Trophoblast cell (in vitro differentiated cells and primary cell): ENCODE data around the gene ALOX15B.

Experiments used
- DNase-seq, 2 donors: peaks; one replicate each; pipeline ENCODE4 v3.0.0-alpha.2; 2016
- H2AFZ ChIP-seq: 2 replicates; pipeline ENCODE4 v1.6.1; 2013; ENCODE audit warnings: low read length, moderate library complexity, mild to moderate bottlenecking; ENCODE audit not compliant: insufficient read depth, poor library complexity
- H2AK5ac ChIP-seq: 2 replicates; pipeline ENCODE4 v1.6.1; 2013; ENCODE audit warnings: mild to moderate bottlenecking, low read length
- H2BK120ac ChIP-seq: 2 replicates; pipeline ENCODE4 v1.6.1; 2013; ENCODE audit warnings: low read length, mild to moderate bottlenecking, moderate library complexity; ENCODE audit not compliant: insufficient read depth, poor library complexity
- H2BK12ac ChIP-seq: 2 replicates; pipeline ENCODE4 v1.6.1; 2013; ENCODE audit warnings: mild to moderate bottlenecking, low read length, moderate library complexity
- H2BK5ac ChIP-seq: 2 replicates; pipeline ENCODE4 v1.6.1; 2013; ENCODE audit warnings: low read length, low read depth, moderate library complexity, mild to moderate bottlenecking; ENCODE audit not compliant: poor library complexity
- H3K14ac ChIP-seq: 2 replicates; pipeline ENCODE4 v1.6.1; 2013; ENCODE audit warnings: mild to moderate bottlenecking, low read length
- H3K18ac ChIP-seq: 2 replicates; pipeline ENCODE4 v1.6.1; 2013; ENCODE audit warnings: mild to moderate bottlenecking, low read length
- H3K23ac ChIP-seq: 2 replicates; pipeline ENCODE4 v1.6.1; 2013; ENCODE audit warnings: low read length
- H3K27ac ChIP-seq: 2 replicates; pipeline ENCODE4 v1.5.1; 2013; ENCODE audit warnings: low read depth, mild to moderate bottlenecking, inconsistent platforms, low read length, moderate library complexity
- H3K27me3 ChIP-seq: 2 replicates; pipeline ENCODE4 v1.6.1; 2013; ENCODE audit warnings: inconsistent platforms, mild to moderate bottlenecking, low read length, moderate library complexity; ENCODE audit not compliant: insufficient read depth
- H3K36me3 ChIP-seq, 2 experiments: 1 replicate in 1 of 2; 2 replicates in 1 of 2; pipeline ENCODE4 v1.6.1; 2013; ENCODE audit warnings: low read length in 2 of 2, mild to moderate bottlenecking in 2 of 2, moderate library complexity in 1 of 2; ENCODE audit not compliant: insufficient read depth in 2 of 2, control insufficient read depth in 1 of 2
- H3K4ac ChIP-seq: 2 replicates; pipeline ENCODE4 v1.6.1; 2013; ENCODE audit warnings: low read depth, mild to moderate bottlenecking, low read length, moderate library complexity
- H3K4me1 ChIP-seq, 2 experiments: 1 replicate in 1 of 2; 2 replicates in 1 of 2; pipeline ENCODE4 v1.6.1; 2013; ENCODE audit warnings: low read length in 2 of 2, mild to moderate bottlenecking in 2 of 2, moderate library complexity in 1 of 2; ENCODE audit not compliant: insufficient read depth in 2 of 2, control insufficient read depth in 1 of 2
- H3K4me2 ChIP-seq: 2 replicates; pipeline ENCODE4 v1.6.1; 2013; ENCODE audit warnings: inconsistent platforms, mild to moderate bottlenecking, low read length, moderate library complexity
- H3K4me3 ChIP-seq: 2 replicates; pipeline ENCODE4 v1.5.1; 2013; ENCODE audit warnings: mild to moderate bottlenecking, low read depth, low read length, inconsistent platforms
- H3K79me1 ChIP-seq: one replicate; pipeline ENCODE4 v1.6.1; 2013; ENCODE audit warnings: low read length
- H3K79me2 ChIP-seq: 2 replicates; pipeline ENCODE4 v1.6.1; 2013; ENCODE audit warnings: low read length, mild to moderate bottlenecking; ENCODE audit not compliant: control insufficient read depth, insufficient read depth, poor library complexity
- H3K9ac ChIP-seq: 2 replicates; pipeline ENCODE4 v1.6.1; 2013; ENCODE audit warnings: mild to moderate bottlenecking, low read length
- H3K9me3 ChIP-seq: 2 replicates; pipeline ENCODE4 v1.6.1; 2013; ENCODE audit warnings: low read depth, mild to moderate bottlenecking, control low read depth, inconsistent platforms, low read length; ENCODE audit not compliant: insufficient read depth
- H4K12ac ChIP-seq: 2 replicates; pipeline ENCODE4 v1.6.1; 2013; ENCODE audit warnings: low read depth, mild to moderate bottlenecking, low read length, moderate library complexity
- H4K8ac ChIP-seq: 2 replicates; pipeline ENCODE4 v1.6.1; 2013; ENCODE audit warnings: low read depth, mild to moderate bottlenecking, low read length, moderate library complexity
- H4K91ac ChIP-seq: one replicate; pipeline ENCODE4 v1.6.1; 2013; ENCODE audit warnings: low read depth, mild to moderate bottlenecking, low read length, moderate library complexity
- WGBS: extraction: QIAGEN DNeasy Blood & Tissue Kit; methylation state at CpG from one replicate; pipeline ENCODE4 v1.1.7; 2013; ENCODE audit warnings: missing lambda C conversion rate; ENCODE audit not compliant: insufficient read length, insufficient coverage; ENCODE audit errors: extremely low coverage; 5-methylcytosine and 5-hydroxymethylcytosine counted together

The ALOX15B gene

DNA sequence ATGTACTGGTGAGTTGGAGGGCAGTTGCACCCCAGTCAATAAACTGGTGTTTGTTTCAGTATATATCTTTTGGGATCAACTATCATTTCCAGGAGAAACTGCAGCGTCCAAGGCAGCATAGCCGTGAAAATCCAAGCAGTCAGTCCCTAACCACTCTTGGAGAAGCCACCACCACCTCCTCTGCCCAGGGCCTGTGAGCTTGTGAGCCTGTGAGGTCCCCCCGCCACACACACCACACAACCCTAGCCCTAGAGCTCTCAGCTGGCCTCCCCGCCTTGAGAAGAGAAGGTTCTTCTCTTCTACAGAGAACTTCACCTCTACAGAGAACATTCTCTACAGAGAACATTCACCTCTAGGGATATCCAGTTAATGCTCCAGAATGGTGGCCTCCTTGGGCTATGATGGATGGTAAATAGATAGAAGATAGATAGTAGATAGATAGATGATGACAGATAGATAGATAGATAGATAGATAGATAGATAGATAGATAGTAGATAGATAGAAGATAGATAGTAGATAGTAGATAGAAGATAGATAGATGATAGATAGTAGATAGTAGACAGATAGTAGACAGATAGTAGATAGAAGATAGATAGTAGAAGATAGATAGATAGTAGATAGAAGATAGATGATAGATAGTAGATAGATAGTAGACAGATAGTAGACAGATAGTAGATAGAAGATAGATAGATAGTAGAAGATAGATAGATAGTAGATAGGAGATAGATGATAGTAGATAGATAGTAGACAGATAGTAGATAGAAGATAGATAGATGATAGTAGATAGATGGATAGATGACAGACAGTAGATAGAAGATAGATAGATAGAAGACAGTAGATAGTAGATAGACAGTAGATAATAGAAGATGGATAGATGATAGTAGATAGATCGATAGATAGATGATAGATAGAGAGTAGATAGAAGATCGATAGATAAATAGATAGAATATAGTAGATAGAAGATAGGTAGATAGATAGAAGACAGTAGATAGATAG, 13.7 kb downstream of the ALOX15B start:
- H3K4me3 ChIP-seq, result no peak overlapping the region
- no peak overlapping the region for H2BK12ac ChIP-seq
- no peak overlapping the region for H3K23ac ChIP-seq
- H3K27ac ChIP-seq, result no peak overlapping the region
- no peak overlapping the region for H3K9ac ChIP-seq
- H3K4me2 ChIP-seq, result no peak overlapping the region
- peaks cover 0 to 3% of the 10 kb centered on the region in 2 experiments for H3K4me1 ChIP-seq
- no peak overlapping the region for H4K8ac ChIP-seq
- peak overlapping the region; percentile 21 for H4K91ac ChIP-seq
- peaks cover 3% of the 10 kb centered on the region for H3K79me1 ChIP-seq
- H4K12ac ChIP-seq, result no peak overlapping the region
- H2BK120ac ChIP-seq, result no peak overlapping the region
- H3K36me3 ChIP-seq, result no peaks in the 10 kb centered on the region
- H3K14ac ChIP-seq, result no peak overlapping the region
- H3K4ac ChIP-seq, result no peak overlapping the region
- H2AK5ac ChIP-seq, result no peak overlapping the region
- no peaks in the 10 kb centered on the region for H3K27me3 ChIP-seq
- H3K18ac ChIP-seq, result no peak overlapping the region
- no peak overlapping the region for H2BK5ac ChIP-seq
- 100% methylated on average over 2 of the region's 6 CpGs for WGBS
- no peaks in the 10 kb centered on the region for H3K79me2 ChIP-seq
- no peak overlapping the region for H2AFZ ChIP-seq
- no peak for DNase-seq
- no peaks in the 10 kb centered on the region for H3K9me3 ChIP-seq

- H3K9me3 ChIP-seq, result no peaks in the 10 kb centered on the region
- no peak overlapping the region for H4K91ac ChIP-seq
- H3K4ac ChIP-seq, result no peak overlapping the region
- H3K27ac ChIP-seq, result no peak overlapping the region
- H3K79me1 ChIP-seq, result peaks cover 3% of the 10 kb centered on the region
- H3K14ac ChIP-seq, result no peak overlapping the region
- H4K12ac ChIP-seq, result no peak overlapping the region
- H3K18ac ChIP-seq, result no peak overlapping the region
- H4K8ac ChIP-seq, result no peak overlapping the region
- H2AK5ac ChIP-seq, result no peak overlapping the region
- DNase-seq, result peak; percentile 69 to 85
- H3K4me1 ChIP-seq, result peaks cover 0 to 3% of the 10 kb centered on the region in 2 experiments
- WGBS, result no CpG with 5 or more reads among the region's 7 CpGs
- no peak overlapping the region for H3K23ac ChIP-seq
- no peak overlapping the region for H2BK12ac ChIP-seq
- no peaks in the 10 kb centered on the region for H3K27me3 ChIP-seq
- H3K4me2 ChIP-seq, result no peak overlapping the region
- H3K9ac ChIP-seq, result no peak overlapping the region
- H2AFZ ChIP-seq, result no peak overlapping the region
- H3K79me2 ChIP-seq, result no peaks in the 10 kb centered on the region
- H3K36me3 ChIP-seq, result no peaks in the 10 kb centered on the region
- no peak overlapping the region for H2BK120ac ChIP-seq
- H3K4me3 ChIP-seq, result no peak overlapping the region
- no peak overlapping the region for H2BK5ac ChIP-seq
Measured at GRCh38 chr17:8053600-8053999, 14.7 kb downstream of the ALOX15B start.

- Histone ChIP-seq H3K23ac (no peak overlapping the region), H3K4me1 (peaks cover 0 to 3% of the 10 kb centered on the region in 2 experiments), H2BK12ac (no peak overlapping the region), H3K9ac (no peak overlapping the region), H3K27ac (no peak overlapping the region), H2BK120ac (peak overlapping the region; percentile 68), H2AK5ac (peak overlapping the region; percentile 41), H3K27me3 (no peaks in the 10 kb centered on the region), H2BK5ac (peak overlapping the region; percentile 51), H4K8ac (peak overlapping the region; percentile 23), H3K18ac (no peak overlapping the region), H3K79me2 (no peaks in the 10 kb centered on the region), H3K4me2 (no peak overlapping the region), H3K36me3 (no peaks in the 10 kb centered on the region), H3K4me3 (no peak overlapping the region), H3K79me1 (peaks cover 3% of the 10 kb centered on the region), H4K12ac (no peak overlapping the region), H2AFZ (no peak overlapping the region), H3K9me3 (no peaks in the 10 kb centered on the region), H3K4ac (no peak overlapping the region), H4K91ac (peak overlapping the region; percentile 63), H3K14ac (peak overlapping the region; percentile 24)
- DNase-seq, result no peak
- WGBS, result no CpG with 5 or more reads among the region's 3 CpGs
Measured at GRCh38 chr17:8055851-8056231, 17.0 kb downstream of the ALOX15B start.

GRCh38 chr17:8056232-8056975, 17.5 kb downstream of the ALOX15B start:
- H2AFZ ChIP-seq, result no peak overlapping the region
- H3K9ac ChIP-seq, result no peak overlapping the region
- H2BK5ac ChIP-seq, result no peak overlapping the region
- H4K12ac ChIP-seq, result no peak overlapping the region
- H4K91ac ChIP-seq, result no peak overlapping the region
- H3K36me3 ChIP-seq, result no peaks in the 10 kb centered on the region
- H3K14ac ChIP-seq, result no peak overlapping the region
- peaks cover 0 to 3% of the 10 kb centered on the region in 2 experiments for H3K4me1 ChIP-seq
- peak; percentile 41 to 44 for DNase-seq
- H3K23ac ChIP-seq, result no peak overlapping the region
- H3K4me2 ChIP-seq, result no peak overlapping the region
- no peaks in the 10 kb centered on the region for H3K27me3 ChIP-seq
- H3K18ac ChIP-seq, result no peak overlapping the region
- no peak overlapping the region for H2BK120ac ChIP-seq
- WGBS, result no CpG with 5 or more reads among the region's 14 CpGs
- H2BK12ac ChIP-seq, result no peak overlapping the region
- H3K79me1 ChIP-seq, result peaks cover 3% of the 10 kb centered on the region
- no peak overlapping the region for H3K4me3 ChIP-seq
- H3K4ac ChIP-seq, result no peak overlapping the region
- no peaks in the 10 kb centered on the region for H3K9me3 ChIP-seq
- no peak overlapping the region for H3K27ac ChIP-seq
- no peaks in the 10 kb centered on the region for H3K79me2 ChIP-seq
- H2AK5ac ChIP-seq, result no peak overlapping the region
- no peak overlapping the region for H4K8ac ChIP-seq
